Panc1 (cell line): ENCODE results near the gene NDST1. TPM values are rescaled to one million over a fixed set of nuclear protein-coding genes. Genes with fewer than 3 reads are reported as not detected.
A peak's percentile ranks its signal among the peaks of the same experiment; 100 is the strongest.

Experiments used
- ATAC-seq: fragments of 200-7000 bp; cut with Tn5 transposase; 2 replicates; pipeline ENCODE4 v1.9.1; 2020; ENCODE audit warnings: mild to moderate bottlenecking, moderate library complexity
- BruUV-seq: library from RNA; stranded (reverse); fragments of 400-500 nt; replicated peaks from 2 replicates; lab custom pipeline; 2021; lab: Mats Ljungman, UMichigan
- CTCF ChIA-PET: fragments of 300-600 bp; sonication (Branson Sonifier 250); formaldehyde crosslinking; loops from one replicate; lab custom pipeline; 2022; ENCODE audit warnings: antibody characterized with exemption; lab: Charles Lee
- POLR2A ChIA-PET: fragments of 300-600 bp; sonication (Branson Sonifier 250); formaldehyde crosslinking; loops from one replicate; lab custom pipeline; 2022; ENCODE audit warnings: antibody characterized with exemption; lab: Charles Lee
- DNase-seq: peaks from one replicate; pipeline ENCODE4 v3.0.0-alpha.2; 2010; ENCODE audit warnings: low read depth, low spot score
- H3K27ac ChIP-seq: 2 replicates; pipeline ENCODE4 v1.5.1; 2011; ENCODE audit warnings: mild to moderate bottlenecking, low read length, inconsistent platforms
- H3K27me3 ChIP-seq: fragments of 200-500 bp; sonication (Bioruptor generic); 2 replicates; pipeline ENCODE4 v1.6.0; 2014; ENCODE audit warnings: low read length, inconsistent platforms; ENCODE audit not compliant: control insufficient read depth, insufficient read depth
- H3K36me3 ChIP-seq: fragments of 200-500 bp; sonication (Bioruptor generic); 2 replicates; pipeline ENCODE4 v1.5.1; 2014; ENCODE audit warnings: inconsistent platforms, mild to moderate bottlenecking, low read length, moderate library complexity; ENCODE audit not compliant: control insufficient read depth, insufficient read depth
- H3K4me1 ChIP-seq: 2 replicates; pipeline ENCODE4 v1.5.1; 2011; ENCODE audit warnings: inconsistent platforms, mild to moderate bottlenecking, low read length, moderate library complexity; ENCODE audit not compliant: control insufficient read depth, insufficient read depth
- H3K4me3 ChIP-seq, 2 experiments: 2 replicates each; pipeline ENCODE4 v1.5.1; 2011 to 2012; ENCODE audit warnings: low read depth in 2 of 2, low read length in 2 of 2, mild to moderate bottlenecking in 2 of 2, inconsistent platforms in 1 of 2, moderate library complexity in 1 of 2
- H3K9me3 ChIP-seq: fragments of 200-500 bp; sonication (Bioruptor generic); 2 replicates; pipeline ENCODE4 v1.5.1; 2014; ENCODE audit warnings: low read depth, mild to moderate bottlenecking, inconsistent platforms, low read length, moderate library complexity; ENCODE audit not compliant: control insufficient read depth, insufficient read depth
- POLR2AphosphoS5 ChIP-seq: IDR thresholded peaks from 2 replicates; pipeline ENCODE4 v1.6.1; 2012; ENCODE audit warnings: mild to moderate bottlenecking, low read depth, low read length, moderate library complexity
- SIN3A ChIP-seq: IDR thresholded peaks from 2 replicates; pipeline ENCODE4 v1.6.1; 2012; ENCODE audit warnings: low read depth, mild to moderate bottlenecking, low read length, moderate library complexity, borderline replicate concordance; ENCODE audit not compliant: insufficient read depth
- TCF7L2 ChIP-seq: IDR thresholded peaks from 2 replicates; pipeline ENCODE4 v1.6.1; 2011; ENCODE audit warnings: mild to moderate bottlenecking, low read depth, low read length, inconsistent platforms
- in situ Hi-C: cut with HindIII; loops from 2 replicates; pipeline ENCODE4 v1.10.0; 2016; ENCODE audit warnings: low sequenced_read_pairs, low pct_unique_long_range_greater_than_20kb
- intact Hi-C: fragments of 100-400 bp; cut with micrococcal nuclease; formaldehyde crosslinking; loops from one replicate; pipeline ENCODE4 v1.10.0; 2022; ENCODE audit not compliant: unreplicated experiment
- total RNA-seq: library from RNA; stranded (reverse); gene quantifications from one replicate; pipeline ENCODE4 v1.2.1, GENCODE V29; 2021; ENCODE audit not compliant: unreplicated experiment
- TF ChIP-seq, protein P1 (sequence below): fragments of 450-650 bp; IDR thresholded peaks from 2 replicates; pipeline ENCODE4 v1.5.1; 2017; ENCODE audit warnings: mild to moderate bottlenecking
- TF ChIP-seq, protein P2 (sequence below), 2 experiments: IDR thresholded peaks; 2 replicates each; pipeline ENCODE4 v1.6.1; 2011 to 2012; ENCODE audit warnings: low read depth in 2 of 2, control low read depth in 1 of 2, low read length in 1 of 2, mild to moderate bottlenecking in 1 of 2, moderate library complexity in 1 of 2; ENCODE audit not compliant: insufficient read depth in 1 of 2

NDST1 gene
- total RNA-seq, 1 experiment from 2014 or later = 142 TPM

DNA sequence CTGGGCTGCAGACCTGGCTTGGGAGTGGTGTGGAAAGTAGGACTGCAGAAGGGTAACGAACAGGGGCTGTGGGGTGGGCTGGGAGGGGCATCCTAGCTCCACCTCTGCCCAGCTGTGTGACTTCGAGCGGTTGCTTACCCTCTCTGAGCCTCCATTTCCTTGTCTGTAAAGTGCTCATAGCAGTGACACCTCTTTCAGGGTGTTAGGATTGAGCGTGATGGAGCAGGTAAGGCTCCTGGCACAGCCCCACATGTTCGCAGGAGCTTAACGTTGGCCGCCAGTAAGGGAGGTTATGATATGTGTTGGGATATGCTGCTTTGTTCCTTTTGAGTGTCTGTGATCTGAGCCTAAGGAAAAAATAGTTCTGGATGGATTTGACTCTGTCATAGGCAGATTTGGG, 2.1 kb downstream of the NDST1 start:
- POLR2A ChIA-PET = no interaction called here

DNA sequence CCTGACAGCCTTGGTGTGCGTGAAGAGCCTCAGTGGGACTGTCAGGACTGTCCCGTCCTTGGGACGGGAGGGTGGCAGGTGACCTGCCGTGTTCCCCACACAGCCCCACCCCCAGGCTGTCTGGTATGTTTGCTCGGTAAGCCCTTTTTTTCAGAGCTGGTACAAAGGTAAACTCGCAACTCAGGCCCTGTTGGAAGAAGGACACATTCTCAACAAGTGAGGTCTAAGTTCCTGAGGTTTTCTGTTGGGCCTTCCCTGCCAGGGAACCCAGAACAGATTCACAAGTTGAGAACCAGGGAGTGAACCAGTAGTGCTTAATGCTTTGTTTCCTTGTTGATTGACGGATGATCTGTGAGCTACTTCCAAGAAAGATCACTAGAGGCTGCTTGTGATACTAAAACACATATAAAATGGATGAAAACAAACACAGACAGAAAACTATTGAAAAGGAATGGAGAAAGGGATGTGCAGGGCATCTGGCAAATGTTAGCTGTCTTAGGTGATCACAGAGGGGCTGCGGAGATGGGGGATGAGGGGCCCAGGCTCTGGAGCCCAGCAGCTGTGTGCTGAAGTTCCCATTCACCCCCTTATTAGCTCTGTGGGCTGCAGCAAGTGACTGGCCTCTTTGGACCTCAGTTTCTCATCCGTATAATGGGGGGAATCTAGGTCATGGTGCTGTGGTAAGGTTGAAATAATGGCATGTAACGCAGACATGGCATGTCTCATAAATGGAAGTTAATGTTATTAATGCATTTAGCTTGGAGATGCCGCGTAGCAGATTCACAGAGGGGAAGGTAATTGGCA, 2.7 kb downstream of the NDST1 start:
- intact Hi-C loops (no loop called here), in situ Hi-C loops (no loop called here)
- Histone ChIP-seq H3K27ac (peak overlapping the region; percentile 76), H3K27me3 (no peaks in the 10 kb centered on the region), H3K4me3 (no peak overlapping the region), H3K4me1 (peaks cover 79% of the 10 kb centered on the region), H3K36me3 (no peaks in the 10 kb centered on the region), H3K9me3 (no peaks in the 10 kb centered on the region)
- TF ChIP-seq SIN3A (no peak), TCF7L2 (no peak)
- TF ChIP-seq, protein P1, sequence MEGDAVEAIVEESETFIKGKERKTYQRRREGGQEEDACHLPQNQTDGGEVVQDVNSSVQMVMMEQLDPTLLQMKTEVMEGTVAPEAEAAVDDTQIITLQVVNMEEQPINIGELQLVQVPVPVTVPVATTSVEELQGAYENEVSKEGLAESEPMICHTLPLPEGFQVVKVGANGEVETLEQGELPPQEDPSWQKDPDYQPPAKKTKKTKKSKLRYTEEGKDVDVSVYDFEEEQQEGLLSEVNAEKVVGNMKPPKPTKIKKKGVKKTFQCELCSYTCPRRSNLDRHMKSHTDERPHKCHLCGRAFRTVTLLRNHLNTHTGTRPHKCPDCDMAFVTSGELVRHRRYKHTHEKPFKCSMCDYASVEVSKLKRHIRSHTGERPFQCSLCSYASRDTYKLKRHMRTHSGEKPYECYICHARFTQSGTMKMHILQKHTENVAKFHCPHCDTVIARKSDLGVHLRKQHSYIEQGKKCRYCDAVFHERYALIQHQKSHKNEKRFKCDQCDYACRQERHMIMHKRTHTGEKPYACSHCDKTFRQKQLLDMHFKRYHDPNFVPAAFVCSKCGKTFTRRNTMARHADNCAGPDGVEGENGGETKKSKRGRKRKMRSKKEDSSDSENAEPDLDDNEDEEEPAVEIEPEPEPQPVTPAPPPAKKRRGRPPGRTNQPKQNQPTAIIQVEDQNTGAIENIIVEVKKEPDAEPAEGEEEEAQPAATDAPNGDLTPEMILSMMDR = no peak
- TF ChIP-seq, protein P2, sequence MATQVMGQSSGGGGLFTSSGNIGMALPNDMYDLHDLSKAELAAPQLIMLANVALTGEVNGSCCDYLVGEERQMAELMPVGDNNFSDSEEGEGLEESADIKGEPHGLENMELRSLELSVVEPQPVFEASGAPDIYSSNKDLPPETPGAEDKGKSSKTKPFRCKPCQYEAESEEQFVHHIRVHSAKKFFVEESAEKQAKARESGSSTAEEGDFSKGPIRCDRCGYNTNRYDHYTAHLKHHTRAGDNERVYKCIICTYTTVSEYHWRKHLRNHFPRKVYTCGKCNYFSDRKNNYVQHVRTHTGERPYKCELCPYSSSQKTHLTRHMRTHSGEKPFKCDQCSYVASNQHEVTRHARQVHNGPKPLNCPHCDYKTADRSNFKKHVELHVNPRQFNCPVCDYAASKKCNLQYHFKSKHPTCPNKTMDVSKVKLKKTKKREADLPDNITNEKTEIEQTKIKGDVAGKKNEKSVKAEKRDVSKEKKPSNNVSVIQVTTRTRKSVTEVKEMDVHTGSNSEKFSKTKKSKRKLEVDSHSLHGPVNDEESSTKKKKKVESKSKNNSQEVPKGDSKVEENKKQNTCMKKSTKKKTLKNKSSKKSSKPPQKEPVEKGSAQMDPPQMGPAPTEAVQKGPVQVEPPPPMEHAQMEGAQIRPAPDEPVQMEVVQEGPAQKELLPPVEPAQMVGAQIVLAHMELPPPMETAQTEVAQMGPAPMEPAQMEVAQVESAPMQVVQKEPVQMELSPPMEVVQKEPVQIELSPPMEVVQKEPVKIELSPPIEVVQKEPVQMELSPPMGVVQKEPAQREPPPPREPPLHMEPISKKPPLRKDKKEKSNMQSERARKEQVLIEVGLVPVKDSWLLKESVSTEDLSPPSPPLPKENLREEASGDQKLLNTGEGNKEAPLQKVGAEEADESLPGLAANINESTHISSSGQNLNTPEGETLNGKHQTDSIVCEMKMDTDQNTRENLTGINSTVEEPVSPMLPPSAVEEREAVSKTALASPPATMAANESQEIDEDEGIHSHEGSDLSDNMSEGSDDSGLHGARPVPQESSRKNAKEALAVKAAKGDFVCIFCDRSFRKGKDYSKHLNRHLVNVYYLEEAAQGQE (IDR thresholded peaks at IDR 0.05; ENCODE audit: insufficient read depth in 1 of 2, low read depth in 2 of 2, low read length in 1 of 2) = no peak
- TSS peak; percentile 38 for BruUV-seq
- DNase-seq (no peak), ATAC-seq (0 out of 2 replicates have a peak, but pooled peaks have one; percentile 2)
- ChIA-PET CTCF (no interaction called here), POLR2A (interaction anchor here (0.6 kb wide), 1 partner anchor 9 kb away, joined by 10 read pairs; no protein-coding TSS in a partner anchor)

More for the DNA sequence above, 2.1 kb downstream of the NDST1 start:
- CTCF ChIA-PET = interaction anchor here (0.6 kb wide), 1 partner anchor 51 kb away, joined by 4 read pairs; no protein-coding TSS in a partner anchor
- intact Hi-C loops = no loop called here
- in situ Hi-C loops = no loop called here
- Histone ChIP-seq H3K9me3 (no peaks in the 10 kb centered on the region), H3K4me1 (peaks cover 77% of the 10 kb centered on the region), H3K4me3 (no peak overlapping the region), H3K27me3 (no peaks in the 10 kb centered on the region), H3K36me3 (no peaks in the 10 kb centered on the region), H3K27ac (peak overlapping the region; percentile 76)
- BruUV-seq = no TSS peak
- DNase-seq (no peak), ATAC-seq (no peak)
- TF ChIP-seq TCF7L2 (no peak), SIN3A (no peak), POLR2AphosphoS5 (no peak)
